IMR-90 (cell line): ENCODE data around the gene PCBP3. TPM values are rescaled to one million over a fixed set of nuclear protein-coding genes. Genes with fewer than 3 reads are reported as not detected.

Source experiments
- ATAC-seq: fragments of 200-7000 bp; cut with Tn5 transposase; 2 replicates; pipeline ENCODE4 v1.9.1; 2020; ENCODE audit warnings: low read depth, mild to moderate bottlenecking, moderate library complexity
- BruUV-seq: library from RNA; stranded (reverse); fragments of 400-500 nt; replicated peaks from 2 replicates; lab custom pipeline; 2021; lab: Mats Ljungman, UMichigan
- CTCF ChIA-PET: fragments of 300-600 bp; formaldehyde crosslinking; extraction: SDS; loops from one replicate; lab custom pipeline; 2021; ENCODE audit warnings: antibody characterized with exemption; lab: Yijun Ruan, JAX
- POLR2A ChIA-PET: fragments of 300-600 bp; sonication (Branson Sonifier 250); formaldehyde crosslinking; loops from one replicate; lab custom pipeline; 2022; ENCODE audit warnings: antibody characterized with exemption; ENCODE audit not compliant: unreplicated experiment; lab: Charles Lee
- DNase-seq: peaks from one replicate; pipeline ENCODE4 v3.0.0; 2013
- H2AFZ ChIP-seq: replicated peaks from 2 replicates; pipeline ENCODE3; 2013; ENCODE audit warnings: low read length, mild to moderate bottlenecking; ENCODE audit not compliant: poor library complexity
- H2AK5ac ChIP-seq: 2 replicates; pipeline ENCODE4 v1.6.1; 2013; ENCODE audit warnings: low read depth, low read length, inconsistent platforms
- H2AK9ac ChIP-seq: replicated peaks from 2 replicates; pipeline ENCODE3; 2013; ENCODE audit warnings: mild to moderate bottlenecking, low read depth, low read length, moderate library complexity; ENCODE audit not compliant: poor library complexity
- H2BK120ac ChIP-seq: 2 replicates; pipeline ENCODE4 v1.6.1; 2013; ENCODE audit warnings: low read depth, low read length, inconsistent platforms
- H2BK15ac ChIP-seq: 3 replicates; pipeline ENCODE4 v1.6.1; 2013; ENCODE audit warnings: low read depth, low read length, inconsistent platforms
- H2BK20ac ChIP-seq: 2 replicates; pipeline ENCODE4 v1.6.1; 2013; ENCODE audit warnings: low read depth, mild to moderate bottlenecking, inconsistent platforms, low read length, moderate library complexity
- H2BK5ac ChIP-seq: 2 replicates; pipeline ENCODE4 v1.6.1; 2013; ENCODE audit warnings: mild to moderate bottlenecking, low read depth, low read length, inconsistent platforms; ENCODE audit not compliant: poor library complexity, severe bottlenecking
- H3K14ac ChIP-seq: replicated peaks from 2 replicates; pipeline ENCODE4 v1.6.1; 2013; ENCODE audit warnings: low read depth, low read length, inconsistent platforms
- H3K18ac ChIP-seq: 2 replicates; pipeline ENCODE4 v1.6.1; 2013; ENCODE audit warnings: low read depth, low read length, control low read depth
- H3K23ac ChIP-seq: 2 replicates; pipeline ENCODE4 v1.6.1; 2013; ENCODE audit warnings: low read depth, low read length, inconsistent platforms
- H3K27ac ChIP-seq: 2 replicates; pipeline ENCODE4 v1.5.1; 2013; ENCODE audit warnings: mild to moderate bottlenecking, control low read depth, low read length; ENCODE audit not compliant: insufficient read depth
- H3K27me3 ChIP-seq: 2 replicates; pipeline ENCODE4 v1.6.1; 2013; ENCODE audit warnings: low read length; ENCODE audit not compliant: control insufficient read depth, insufficient read depth
- H3K36me3 ChIP-seq: 2 replicates; pipeline ENCODE4 v1.6.1; 2013; ENCODE audit warnings: low read length, mixed read lengths; ENCODE audit not compliant: control insufficient read depth, insufficient read depth
- H3K4ac ChIP-seq: 2 replicates; pipeline ENCODE4 v1.6.1; 2013; ENCODE audit warnings: low read depth, low read length, inconsistent platforms
- H3K4me1 ChIP-seq: 2 replicates; pipeline ENCODE4 v1.6.1; 2013; ENCODE audit warnings: low read length, mixed read lengths; ENCODE audit not compliant: control insufficient read depth, insufficient read depth
- H3K4me2 ChIP-seq: 2 replicates; pipeline ENCODE4 v1.6.1; 2013; ENCODE audit warnings: low read depth, mild to moderate bottlenecking, control low read depth, low read length, moderate library complexity
- H3K4me3 ChIP-seq: 2 replicates; pipeline ENCODE4 v1.5.1; 2013; ENCODE audit warnings: low read depth, mild to moderate bottlenecking, control low read depth, low read length, moderate library complexity; ENCODE audit not compliant: insufficient read depth
- H3K56ac ChIP-seq: 2 replicates; pipeline ENCODE4 v1.6.1; 2013; ENCODE audit warnings: low read length, inconsistent platforms; ENCODE audit not compliant: insufficient read depth; ENCODE audit errors: extremely low read depth
- H3K79me1 ChIP-seq, 2 experiments: 2 replicates each; pipeline ENCODE4 v1.6.1; 2013; ENCODE audit warnings: low read length in 2 of 2, inconsistent platforms in 1 of 2, low read depth in 1 of 2
- H3K9ac ChIP-seq: 2 replicates; pipeline ENCODE4 v1.6.1; 2013; ENCODE audit warnings: low read depth, low read length, control low read depth
- H3K9me1 ChIP-seq: 2 replicates; pipeline ENCODE4 v1.6.1; 2013; ENCODE audit warnings: low read length, inconsistent platforms; ENCODE audit not compliant: insufficient read depth
- H3K9me3 ChIP-seq: 2 replicates; pipeline ENCODE4 v1.6.1; 2013; ENCODE audit warnings: low read length; ENCODE audit not compliant: control insufficient read depth, insufficient read depth
- H4K20me1 ChIP-seq: 2 replicates; pipeline ENCODE4 v1.6.1; 2013; ENCODE audit warnings: low read length, inconsistent platforms; ENCODE audit not compliant: insufficient read depth
- H4K5ac ChIP-seq: 2 replicates; pipeline ENCODE4 v1.6.1; 2013; ENCODE audit warnings: mild to moderate bottlenecking, low read depth, low read length, control low read depth
- H4K8ac ChIP-seq, 2 experiments: 2 replicates each; pipeline ENCODE4 v1.6.1; 2013; ENCODE audit warnings: low read depth in 2 of 2, low read length in 2 of 2, control low read depth in 1 of 2, inconsistent platforms in 1 of 2
- H4K91ac ChIP-seq: 2 replicates; pipeline ENCODE4 v1.6.1; 2013; ENCODE audit warnings: low read depth, low read length, inconsistent platforms; ENCODE audit not compliant: insufficient read depth
- BHLHE40 ChIP-seq: fragments of 150-350 bp; IDR thresholded peaks from 2 replicates; pipeline ENCODE4 v1.6.1; 2016; ENCODE audit warnings: mild to moderate bottlenecking, low read depth, low read length
- CEBPB ChIP-seq: IDR thresholded peaks from 2 replicates; pipeline ENCODE4 v1.6.1; 2012; ENCODE audit warnings: low read depth, low read length, improper control_type of control experiment
- CTCF ChIP-seq: conservative IDR thresholded peaks from 2 replicates; pipeline ENCODE4 v1.5.1; 2012; ENCODE audit warnings: mild to moderate bottlenecking, low read depth, low read length, improper control_type of control experiment
- ELK1 ChIP-seq: fragments of 150-350 bp; IDR thresholded peaks from 2 replicates; pipeline ENCODE4 v1.6.1; 2016; ENCODE audit warnings: low read depth, mild to moderate bottlenecking, low read length, moderate library complexity, borderline replicate concordance
- MAFK ChIP-seq: IDR thresholded peaks from 2 replicates; pipeline ENCODE4 v1.6.1; 2012; ENCODE audit warnings: low read depth, low read length, improper control_type of control experiment
- MAZ ChIP-seq: IDR thresholded peaks from 2 replicates; pipeline ENCODE4 v1.6.1; 2012; ENCODE audit warnings: low read depth, mild to moderate bottlenecking, low read length, improper control_type of control experiment, moderate library complexity, borderline replicate concordance
- MXI1 ChIP-seq: IDR thresholded peaks from 2 replicates; pipeline ENCODE4 v1.6.1; 2012; ENCODE audit warnings: low read depth, mild to moderate bottlenecking, low read length, moderate library complexity, borderline replicate concordance
- NFE2L2 ChIP-seq: fragments of 150-350 bp; IDR thresholded peaks from 2 replicates; pipeline ENCODE4 v1.6.1; 2016; ENCODE audit warnings: low read depth, mild to moderate bottlenecking, low read length
- POLR2A ChIP-seq: IDR thresholded peaks from 2 replicates; pipeline ENCODE4 v1.6.1; 2012; ENCODE audit warnings: mild to moderate bottlenecking, low read depth, low read length
- RAD21 ChIP-seq: IDR thresholded peaks from 2 replicates; pipeline ENCODE4 v1.6.1; 2012; ENCODE audit warnings: low read length, improper control_type of control experiment
- RCOR1 ChIP-seq: IDR thresholded peaks from 2 replicates; pipeline ENCODE4 v1.6.1; 2012; ENCODE audit warnings: mild to moderate bottlenecking, low read length, improper control_type of control experiment; ENCODE audit not compliant: insufficient replicate concordance
- RFX5 ChIP-seq: IDR thresholded peaks from 2 replicates; pipeline ENCODE4 v1.8.0; 2012; ENCODE audit warnings: low read depth, mild to moderate bottlenecking, low read length, moderate library complexity
- SMC3 ChIP-seq: fragments of 150-350 bp; IDR thresholded peaks from 2 replicates; pipeline ENCODE4 v1.6.1; 2016; ENCODE audit warnings: low read depth, mild to moderate bottlenecking, antibody characterized with exemption, low read length, moderate library complexity
- WGBS, 2 experiments: methylation state at CpG; one replicate each; pipeline versions ENCODE4 v1.1.5 to v1.1.7; 2013; ENCODE audit warnings: missing lambda C conversion rate in 2 of 2; ENCODE audit not compliant: insufficient read length in 1 of 2; ENCODE audit errors: extremely low coverage in 2 of 2; 5-methylcytosine and 5-hydroxymethylcytosine counted together
- dilution Hi-C: fragments of 300-500 bp; cut with HindIII; formaldehyde crosslinking; loops from one replicate; pipeline ENCODE4 v1.14.3; 2018; ENCODE audit warnings: low sequenced_read_pairs; ENCODE audit not compliant: unreplicated experiment
- in situ Hi-C: fragments of 300-500 bp; cut with MboI; formaldehyde crosslinking; loops from 3 replicates; pipeline ENCODE4 v1.14.3; 2019; ENCODE audit warnings: low sequenced_read_pairs, inconsistent platforms, mixed read lengths
- intact Hi-C: fragments of 100-400 bp; cut with micrococcal nuclease; formaldehyde crosslinking; loops from 2 replicates; pipeline ENCODE4 v1.10.0; 2022
- polyA plus RNA-seq, 3 experiments: library from polyadenylated mRNA; depleted of rRNA; stranded (reverse); fragments of >200 nt; gene quantifications; 2 replicates each; pipeline ENCODE4 v1.2.3, GENCODE V29; 2012; ENCODE audit warnings: low replicate concordance in 1 of 3
- total RNA-seq: library from RNA; depleted of rRNA; stranded (reverse); fragments of >200 nt; gene quantifications from 2 replicates; pipeline ENCODE4 v1.2.3, GENCODE V29; 2012
- TF ChIP-seq, protein P1 (sequence below): fragments of 150-350 bp; IDR thresholded peaks from 2 replicates; pipeline ENCODE4 v1.6.1; 2017; ENCODE audit warnings: mild to moderate bottlenecking, antibody characterized with exemption, low read length, low read depth

PCBP3 gene
- total and polyA plus RNA-seq, 2 of the 4 experiments (the other 2 are of a cell fraction), result 2.9 to 3.9 TPM

DNA sequence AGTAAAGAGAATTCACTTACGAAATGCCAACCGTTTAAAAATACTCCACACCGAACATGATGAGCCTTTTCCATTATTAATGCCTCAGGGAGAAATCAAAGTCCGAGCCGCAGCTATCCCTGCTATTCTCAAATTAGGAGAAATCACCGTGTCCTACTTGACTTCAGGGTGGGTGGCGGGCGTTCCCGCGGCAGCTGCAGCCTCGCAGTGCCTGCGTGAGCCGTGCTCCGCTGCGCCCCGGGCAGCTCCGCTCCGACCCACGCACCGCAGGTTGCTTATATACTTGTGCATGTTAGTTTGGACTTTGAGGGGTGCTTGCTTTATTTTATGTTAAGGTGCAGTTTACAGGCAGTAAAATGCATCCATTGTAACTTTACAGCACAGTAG, 35.6 kb upstream of the PCBP3 start:
- H3K36me3 ChIP-seq, result no peaks in the 10 kb centered on the region
- no peak overlapping the region for H2BK15ac ChIP-seq
- DNase-seq (no peak), ATAC-seq (no peak)
- ChIA-PET CTCF (interaction anchor here (1.2 kb wide), 1 partner anchor 11 kb away, joined by 3 read pairs; no protein-coding TSS in a partner anchor), POLR2A (no interaction called here)
- intact Hi-C loops, result no loop called here
- no peak overlapping the region for H3K4me2 ChIP-seq
- no peak overlapping the region for H3K14ac ChIP-seq
- no peak overlapping the region for H2AK9ac ChIP-seq
- H2AK5ac ChIP-seq, result no peak overlapping the region
- peaks cover 6% of the 10 kb centered on the region for H3K4me1 ChIP-seq
- no peak overlapping the region for H3K4ac ChIP-seq
- H3K4me3 ChIP-seq, result no peak overlapping the region
- H2BK5ac ChIP-seq, result no peak overlapping the region
- no TSS peak for BruUV-seq
- H2AFZ ChIP-seq, result no peak overlapping the region
- dilution Hi-C loops, result no loop called here
- in situ Hi-C loops, result no loop called here
- no peak overlapping the region for H3K23ac ChIP-seq
- H3K18ac ChIP-seq, result no peak overlapping the region
- peaks cover 31% of the 10 kb centered on the region for H3K27me3 ChIP-seq
- no peak overlapping the region for H3K56ac ChIP-seq
- no peak overlapping the region for H4K5ac ChIP-seq
- H3K9me1 ChIP-seq, result peaks cover 3% of the 10 kb centered on the region; the same call in 1 of the 2 replicates
- no peak overlapping the region for H4K8ac ChIP-seq
- H3K79me1 ChIP-seq, result no peaks in the 10 kb centered on the region
- TF ChIP-seq RAD21 (no peak), RCOR1 (no peak), NFE2L2 (no peak), CTCF (no peak), SMC3 (no peak), CEBPB (no peak), ELK1 (no peak), POLR2A (no peak), MAZ (no peak), MXI1 (no peak), MAFK (no peak), RFX5 (no peak), BHLHE40 (no peak)
- TF ChIP-seq, protein P1, sequence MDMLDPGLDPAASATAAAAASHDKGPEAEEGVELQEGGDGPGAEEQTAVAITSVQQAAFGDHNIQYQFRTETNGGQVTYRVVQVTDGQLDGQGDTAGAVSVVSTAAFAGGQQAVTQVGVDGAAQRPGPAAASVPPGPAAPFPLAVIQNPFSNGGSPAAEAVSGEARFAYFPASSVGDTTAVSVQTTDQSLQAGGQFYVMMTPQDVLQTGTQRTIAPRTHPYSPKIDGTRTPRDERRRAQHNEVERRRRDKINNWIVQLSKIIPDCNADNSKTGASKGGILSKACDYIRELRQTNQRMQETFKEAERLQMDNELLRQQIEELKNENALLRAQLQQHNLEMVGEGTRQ, result no peak
- no peak overlapping the region for H3K27ac ChIP-seq
- no peak overlapping the region for H2BK120ac ChIP-seq
- peaks cover 5% of the 10 kb centered on the region for H4K20me1 ChIP-seq
- H2BK20ac ChIP-seq, result no peak overlapping the region
- H3K9ac ChIP-seq, result no peak overlapping the region
- H3K9me3 ChIP-seq, result peaks cover 10% of the 10 kb centered on the region
- no peak overlapping the region for H4K91ac ChIP-seq
- 73% methylated on average over 6 of the region's 20 CpGs; no CpG with 5 or more reads in 1 of the 2 experiments for WGBS, 2 experiments
